Endodermal cell (in vitro differentiated cells): ENCODE results near the gene HES1. TPM values are rescaled to one million over a fixed set of nuclear protein-coding genes. Genes with fewer than 3 reads are reported as not detected.

ENCODE experiments used
- DNase-seq: peaks from one replicate; pipeline ENCODE4 v3.0.0-alpha.2; 2017
- H3K27ac ChIP-seq: 2 replicates; pipeline ENCODE4 v1.5.1; 2013; ENCODE audit warnings: mild to moderate bottlenecking, low read depth, low read length, moderate library complexity
- H3K27me3 ChIP-seq: 2 replicates; pipeline ENCODE4 v1.6.1; 2013; ENCODE audit warnings: mild to moderate bottlenecking, low read length, moderate library complexity; ENCODE audit not compliant: insufficient read depth, control insufficient read depth, poor library complexity, severe bottlenecking
- H3K36me3 ChIP-seq: 2 replicates; pipeline ENCODE4 v1.7.0; 2013; ENCODE audit warnings: mild to moderate bottlenecking, low read length, moderate library complexity; ENCODE audit not compliant: control insufficient read depth, insufficient read depth
- H3K4me1 ChIP-seq: one replicate; pipeline ENCODE4 v1.7.0; 2013; ENCODE audit warnings: low read length; ENCODE audit not compliant: control insufficient read depth, insufficient read depth
- H3K4me3 ChIP-seq: 2 replicates; pipeline ENCODE4 v1.5.1; 2013; ENCODE audit warnings: mild to moderate bottlenecking, low read length, moderate library complexity
- H3K9ac ChIP-seq: 2 replicates; pipeline ENCODE4 v1.6.1; 2013; ENCODE audit warnings: mild to moderate bottlenecking, low read length, moderate library complexity; ENCODE audit not compliant: poor library complexity, severe bottlenecking; ENCODE audit errors: extremely low read depth
- H3K9me3 ChIP-seq: 2 replicates; pipeline ENCODE4 v1.6.1; 2013; ENCODE audit warnings: mild to moderate bottlenecking, low read length, moderate library complexity; ENCODE audit not compliant: control insufficient read depth
- H3K27ac Mint-ChIP-seq: 2 replicates; pipeline ENCODE4 v1.8.0; 2020; ENCODE audit warnings: mixed read lengths
- H3K27me3 Mint-ChIP-seq: 2 replicates; pipeline ENCODE4 v1.8.0; 2021; ENCODE audit warnings: mild to moderate bottlenecking, mixed read lengths; ENCODE audit not compliant: insufficient read depth
- H3K36me3 Mint-ChIP-seq: 2 replicates; pipeline ENCODE4 v1.8.0; 2020; ENCODE audit warnings: low read depth, mixed read lengths
- H3K4me1 Mint-ChIP-seq: 2 replicates; pipeline ENCODE4 v1.8.0; 2020; ENCODE audit warnings: mixed read lengths
- H3K4me3 Mint-ChIP-seq: 2 replicates; pipeline ENCODE4 v1.8.0; 2020; ENCODE audit warnings: mild to moderate bottlenecking, moderate library complexity, mixed read lengths
- H3K9me3 Mint-ChIP-seq: 2 replicates; pipeline ENCODE4 v1.8.0; 2020; ENCODE audit warnings: mild to moderate bottlenecking, mixed read lengths
- WGBS, 2 experiments: methylation state at CpG; one replicate each; pipeline versions ENCODE4 v1.1.5 to v1.1.7; 2013; ENCODE audit warnings: missing lambda C conversion rate in 2 of 2, mixed read lengths in 1 of 2; ENCODE audit not compliant: insufficient coverage in 1 of 2, insufficient read length in 1 of 2; 5-methylcytosine and 5-hydroxymethylcytosine counted together
- total RNA-seq, 2 donors: library from RNA; stranded (reverse); fragmentation: NEBNext Ultra II Directional in 1 of 2; extraction: Animal tissue kit (Norgen Biotek cat#: 25700) in 1 of 2; gene quantifications; 2 replicates in 1 of 2; 3 replicates in 1 of 2; pipeline ENCODE4 v1.2.1, GENCODE V29; 2021
- TF ChIP-seq, protein P1 (sequence below): fragments of 200-600 bp; sonication (generic); conservative IDR thresholded peaks from 2 replicates; pipeline ENCODE4 v1.5.0; 2021; ENCODE audit warnings: antibody characterized with exemption, mild to moderate bottlenecking

HES1 gene
- total RNA-seq, 2 donors from 2014 or later, result 2.1 to 17.5 TPM

DNA sequence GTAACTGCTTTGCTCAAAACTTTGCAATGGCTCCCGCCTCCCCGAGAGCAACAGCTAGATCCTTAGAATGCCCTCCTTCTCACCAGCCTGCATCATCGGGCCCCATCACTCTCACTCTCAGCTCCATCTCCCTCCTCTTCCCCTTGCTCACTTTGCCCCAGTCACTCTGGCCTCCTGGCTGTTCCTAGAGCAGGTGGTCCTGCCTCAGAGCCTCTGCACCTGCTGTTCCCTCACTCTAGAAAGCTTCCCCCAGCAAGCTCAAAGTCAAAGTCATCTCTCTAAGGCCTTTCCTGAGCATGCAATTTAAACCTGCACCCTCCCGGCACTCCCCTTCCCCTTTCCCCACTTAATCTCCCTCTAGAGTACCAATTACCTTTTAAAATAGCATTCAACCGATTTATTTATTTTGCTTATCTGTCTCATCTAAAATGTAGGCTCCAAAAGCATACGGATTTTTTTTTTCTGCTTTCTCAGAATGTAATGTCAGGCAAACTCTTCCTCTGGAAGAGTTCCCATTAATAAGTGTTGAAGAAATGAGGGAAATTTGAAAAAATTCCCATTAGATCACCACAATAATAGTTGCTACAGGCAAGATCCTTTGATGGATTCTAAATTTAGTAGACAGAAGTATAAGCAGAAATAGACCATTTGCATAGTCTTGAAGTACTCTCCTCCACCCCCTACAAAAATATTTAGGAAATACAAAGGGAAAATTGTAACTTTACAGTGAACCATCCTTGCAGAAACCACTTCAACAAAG lies 15.9 kb upstream of the HES1 start:
- no peaks in the 10 kb centered on the region for H3K9me3 ChIP-seq
- peaks cover 4% of the 10 kb centered on the region for H3K27me3 Mint-ChIP-seq
- H3K27ac Mint-ChIP-seq, result no peak overlapping the region
- no peak overlapping the region for H3K4me3 Mint-ChIP-seq
- H3K36me3 ChIP-seq, result no peaks in the 10 kb centered on the region
- no peak for DNase-seq
- no peaks in the 10 kb centered on the region for H3K9me3 Mint-ChIP-seq
- TF ChIP-seq, protein P1, sequence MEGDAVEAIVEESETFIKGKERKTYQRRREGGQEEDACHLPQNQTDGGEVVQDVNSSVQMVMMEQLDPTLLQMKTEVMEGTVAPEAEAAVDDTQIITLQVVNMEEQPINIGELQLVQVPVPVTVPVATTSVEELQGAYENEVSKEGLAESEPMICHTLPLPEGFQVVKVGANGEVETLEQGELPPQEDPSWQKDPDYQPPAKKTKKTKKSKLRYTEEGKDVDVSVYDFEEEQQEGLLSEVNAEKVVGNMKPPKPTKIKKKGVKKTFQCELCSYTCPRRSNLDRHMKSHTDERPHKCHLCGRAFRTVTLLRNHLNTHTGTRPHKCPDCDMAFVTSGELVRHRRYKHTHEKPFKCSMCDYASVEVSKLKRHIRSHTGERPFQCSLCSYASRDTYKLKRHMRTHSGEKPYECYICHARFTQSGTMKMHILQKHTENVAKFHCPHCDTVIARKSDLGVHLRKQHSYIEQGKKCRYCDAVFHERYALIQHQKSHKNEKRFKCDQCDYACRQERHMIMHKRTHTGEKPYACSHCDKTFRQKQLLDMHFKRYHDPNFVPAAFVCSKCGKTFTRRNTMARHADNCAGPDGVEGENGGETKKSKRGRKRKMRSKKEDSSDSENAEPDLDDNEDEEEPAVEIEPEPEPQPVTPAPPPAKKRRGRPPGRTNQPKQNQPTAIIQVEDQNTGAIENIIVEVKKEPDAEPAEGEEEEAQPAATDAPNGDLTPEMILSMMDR, result no peak
- no peaks in the 10 kb centered on the region for H3K27me3 ChIP-seq
- 90 to 93% methylated on average over 6 of the region's 6 CpGs for WGBS, 2 experiments
- no peaks in the 10 kb centered on the region for H3K4me1 ChIP-seq
- no peaks in the 10 kb centered on the region for H3K4me1 Mint-ChIP-seq
- H3K27ac ChIP-seq, result no peak overlapping the region
- H3K4me3 ChIP-seq, result no peak overlapping the region
- H3K36me3 Mint-ChIP-seq, result no peaks in the 10 kb centered on the region
- no peak overlapping the region for H3K9ac ChIP-seq

DNA sequence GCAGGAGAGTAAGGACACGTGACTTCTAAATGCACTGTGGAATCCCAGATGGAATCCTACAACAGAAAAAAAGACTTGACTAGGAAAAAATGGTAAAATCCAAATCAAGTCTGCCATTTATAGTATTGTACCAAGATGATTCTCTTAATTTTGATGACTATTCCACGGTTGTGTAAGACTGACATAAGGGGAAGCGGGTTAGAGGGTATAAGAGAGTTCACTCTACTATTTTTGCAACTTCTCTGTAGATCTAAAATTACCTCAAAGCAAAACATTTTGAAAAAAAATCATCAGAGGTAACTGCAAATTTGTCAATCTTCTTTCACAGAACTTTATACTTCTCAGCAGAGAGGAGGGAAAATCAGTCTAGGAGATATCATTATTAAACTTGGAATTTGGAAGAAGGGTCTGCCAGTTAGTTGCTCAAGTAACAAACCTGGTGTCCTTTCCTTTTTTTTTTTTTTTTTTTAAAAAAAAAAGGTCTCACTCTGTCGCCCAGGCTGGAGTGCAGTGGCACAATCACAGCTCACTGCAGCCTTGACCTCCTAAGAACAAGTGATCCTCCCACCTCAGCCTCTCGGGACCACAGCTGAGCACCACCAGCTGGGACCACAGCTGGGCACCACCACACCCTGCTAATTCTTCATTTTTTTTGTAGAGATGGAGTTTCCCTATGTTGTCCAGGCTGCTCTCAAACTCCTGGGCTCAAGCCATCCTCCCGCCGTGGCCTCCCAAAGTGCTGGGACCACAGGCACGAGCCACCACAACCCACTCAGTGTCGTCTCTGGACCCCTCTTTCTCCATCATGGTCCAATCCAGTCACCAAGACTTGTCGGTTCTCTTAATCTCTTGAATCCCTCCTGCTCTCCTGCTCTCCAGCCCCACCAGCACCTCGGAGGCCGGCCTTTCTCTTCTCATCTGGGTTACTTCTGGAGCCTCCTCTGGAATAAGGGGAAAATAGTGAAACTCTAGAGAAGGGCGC lies 14.9 kb upstream of the HES1 start:
- no peaks in the 10 kb centered on the region for H3K4me1 ChIP-seq
- H3K36me3 ChIP-seq, result no peaks in the 10 kb centered on the region
- no peak overlapping the region for H3K9ac ChIP-seq
- H3K27ac ChIP-seq, result no peak overlapping the region
- Mint-ChIP-seq H3K4me1 (no peaks in the 10 kb centered on the region), H3K36me3 (no peaks in the 10 kb centered on the region), H3K27ac (no peak overlapping the region), H3K9me3 (no peaks in the 10 kb centered on the region), H3K4me3 (no peak overlapping the region), H3K27me3 (peaks cover 4% of the 10 kb centered on the region)
- no peaks in the 10 kb centered on the region for H3K27me3 ChIP-seq
- H3K4me3 ChIP-seq, result no peak overlapping the region
- H3K9me3 ChIP-seq, result no peaks in the 10 kb centered on the region
- TF ChIP-seq, protein P1, result no peak
- DNase-seq, result no peak
- 89 to 95% methylated on average over 5 to 13 of the region's 13 CpGs for WGBS, 2 experiments

DNA sequence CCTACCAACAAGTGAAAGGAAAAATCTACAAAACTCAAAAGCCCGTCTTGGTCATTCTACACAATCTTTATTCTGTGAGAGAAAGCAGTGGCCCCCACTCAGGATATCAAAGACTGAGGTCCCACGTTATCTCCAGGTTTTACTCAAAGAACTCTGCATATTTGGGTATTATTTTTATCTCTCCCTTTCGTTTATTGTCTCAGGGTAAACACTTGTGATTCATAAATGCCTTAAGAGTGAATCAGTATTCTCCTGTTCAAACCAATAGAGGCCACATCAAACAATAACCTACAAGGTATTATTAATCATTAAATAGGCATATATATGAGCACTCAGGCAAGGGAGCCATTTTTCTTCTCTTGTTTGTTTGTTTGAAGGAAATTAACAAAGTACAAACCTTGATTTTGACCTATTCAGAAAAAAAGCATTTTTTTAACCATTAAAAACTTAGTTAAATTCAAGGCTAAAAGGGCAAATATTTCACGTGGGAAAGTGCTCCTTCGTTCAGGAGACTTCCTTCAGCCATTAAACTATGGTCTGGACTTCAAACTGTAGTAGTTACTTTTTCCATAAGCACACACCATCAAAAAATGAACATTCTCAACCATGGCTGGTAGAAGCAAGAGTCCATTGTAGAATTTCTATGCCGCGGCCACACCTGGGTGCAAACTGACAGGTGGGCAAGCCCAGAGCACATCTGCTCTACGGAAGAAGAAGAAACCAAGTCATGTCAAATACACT lies 13.9 kb upstream of the HES1 start:
- Histone ChIP-seq H3K4me1 (no peaks in the 10 kb centered on the region), H3K36me3 (no peaks in the 10 kb centered on the region), H3K27me3 (no peaks in the 10 kb centered on the region), H3K9me3 (no peaks in the 10 kb centered on the region), H3K4me3 (no peak overlapping the region), H3K9ac (no peak overlapping the region), H3K27ac (no peak overlapping the region)
- Mint-ChIP-seq H3K27ac (no peak overlapping the region), H3K4me3 (no peak overlapping the region), H3K36me3 (no peaks in the 10 kb centered on the region), H3K4me1 (no peaks in the 10 kb centered on the region), H3K27me3 (peaks cover 8% of the 10 kb centered on the region), H3K9me3 (no peaks in the 10 kb centered on the region)
- TF ChIP-seq, protein P1, result no peak
- 86 to 92% methylated on average over 5 to 8 of the region's 8 CpGs for WGBS, 2 experiments
- no peak for DNase-seq
